K562 (cell line): ENCODE measurements around the gene NLGN4X.

Source experiments
- GABPA ChIP-seq: fragments of 200-800 bp; sonication (Bioruptor generic); conservative IDR thresholded peaks from 2 replicates; pipeline ENCODE4 v1.6.1; 2016; ENCODE audit warnings: low read depth, missing genetic modification characterization, missing compliant biosample characterization
- KDM1A ChIP-seq, 2 experiments: fragments of 450-650 bp; IDR thresholded peaks; 2 replicates each; pipeline ENCODE4 v1.6.1; 2016; ENCODE audit warnings: mild to moderate bottlenecking in 2 of 2
- MAFK ChIP-seq: IDR thresholded peaks from 2 replicates; pipeline ENCODE4 v1.6.1; 2011; ENCODE audit warnings: low read length, improper control_type of control experiment
- NFIC ChIP-seq: fragments of 450-650 bp; IDR thresholded peaks from 2 replicates; pipeline ENCODE4 v1.6.1; 2017; ENCODE audit warnings: mild to moderate bottlenecking, inconsistent platforms
- PKNOX1 ChIP-seq: fragments of 450-650 bp; IDR thresholded peaks from 2 replicates; pipeline ENCODE4 v1.6.1; 2016
- POLR2AphosphoS2 ChIP-seq: IDR thresholded peaks from 2 replicates; pipeline ENCODE4 v1.6.1; 2012; ENCODE audit warnings: low read length, improper control_type of control experiment

DNA sequence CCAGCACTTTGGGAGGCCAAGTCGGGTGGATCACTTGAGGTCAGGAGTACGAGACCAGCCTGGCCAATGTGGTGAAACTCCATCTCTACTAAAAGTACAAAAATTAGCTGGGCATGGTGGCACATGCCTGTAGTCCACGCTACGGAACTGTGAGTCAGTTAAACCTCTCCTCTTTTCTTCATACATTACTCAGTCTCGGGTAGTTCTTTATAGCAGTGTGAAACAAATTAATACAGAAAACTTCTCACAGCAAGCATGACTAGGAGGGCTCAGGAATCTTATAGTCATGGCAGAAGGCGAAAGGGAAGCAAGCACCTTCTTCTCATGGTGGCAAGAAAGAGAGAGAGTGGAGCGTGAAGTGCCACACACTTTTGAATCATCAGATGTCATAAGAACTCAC lies 358.9 kb downstream of the NLGN4X start:
- TF ChIP-seq KDM1A (IDR thresholded peaks at IDR 0.05) (no peak), PKNOX1 (no peak), MAFK (no peak), POLR2AphosphoS2 (no peak), GABPA (tag) (no peak), NFIC (no peak)
